ENCODE measurements around the gene RASA4.
"Not testable (repeated sequence)": the region's sequence is repeated elsewhere in the genome, so short reads cannot be mapped to it uniquely, and the experiment has no call there.

The RASA4 gene

GRCh38 chr7:102616507-102617125 is at the start of gene RASA4:
TSS of gene RASA4 (minus strand) at chr7:102616756. CDS start at chr7:102616689, 67 bp downstream.
- peak; percentile 7 for DNase-seq (ENCODE audit: low read depth, low spot score)

GRCh38 chr7:102664765-102665164 is 48.2 kb upstream of the RASA4 start:
- not testable (repeated sequence) for DNase-seq (ENCODE audit: low read depth, low spot score)

GRCh38 chr7:102649924-102650323 is 33.4 kb upstream of the RASA4 start, which contains the start of gene SPDYE2B:
TSS of gene SPDYE2B (plus strand) at chr7:102650319. CDS start at chr7:102652349, 2,030 bp downstream.
- not testable (repeated sequence) for DNase-seq (ENCODE audit: low read depth, low spot score)

- DNase-seq (ENCODE audit: low read depth, low spot score), result not testable (repeated sequence)
Observed at GRCh38 chr7:102647813-102648212, 31.3 kb upstream of the RASA4 start.

- not testable (repeated sequence) for DNase-seq (ENCODE audit: low read depth, low spot score)
Observed at GRCh38 chr7:102643404-102643803, 26.8 kb upstream of the RASA4 start.

GRCh38 chr7:102642691-102643090 is 26.1 kb upstream of the RASA4 start, which contains the start of gene UPK3BL1:
TSS of gene UPK3BL1 (minus strand) at chr7:102642791. CDS start at chr7:102642741, 50 bp downstream.
- DNase-seq (ENCODE audit: low read depth, low spot score), result not testable (repeated sequence)

- DNase-seq (ENCODE audit: low read depth, low spot score), result not testable (repeated sequence)
Observed at GRCh38 chr7:102638848-102639247, 22.3 kb upstream of the RASA4 start.

GRCh38 chr7:102636956-102637355 is 20.4 kb upstream of the RASA4 start:
- DNase-seq (ENCODE audit: low read depth, low spot score), result not testable (repeated sequence)

GRCh38 chr7:102635354-102635753 is 18.8 kb upstream of the RASA4 start:
- not testable (repeated sequence) for DNase-seq (ENCODE audit: low read depth, low spot score)

- DNase-seq (ENCODE audit: low read depth, low spot score), result not testable (repeated sequence)
Observed at GRCh38 chr7:102634299-102634698, 17.7 kb upstream of the RASA4 start.

- not testable (repeated sequence) for DNase-seq (ENCODE audit: low read depth, low spot score)
Observed at GRCh38 chr7:102630622-102631021, 14.1 kb upstream of the RASA4 start.

- DNase-seq (ENCODE audit: low read depth, low spot score), result not testable (repeated sequence)
Observed at GRCh38 chr7:102627271-102627904, 10.8 kb upstream of the RASA4 start.

GRCh38 chr7:102618122-102618521 is 1.6 kb upstream of the RASA4 start:
- DNase-seq (ENCODE audit: low read depth, low spot score), result not testable (repeated sequence)

- not testable (repeated sequence) for DNase-seq (ENCODE audit: low read depth, low spot score)
Observed at GRCh38 chr7:102615930-102616329, 626 bp downstream of the RASA4 start.

GRCh38 chr7:102614873-102615272 is 1.7 kb downstream of the RASA4 start:
- not testable (repeated sequence) for DNase-seq (ENCODE audit: low read depth, low spot score)

- not testable (repeated sequence) for DNase-seq (ENCODE audit: low read depth, low spot score)
Observed at GRCh38 chr7:102614346-102614697, 2.2 kb downstream of the RASA4 start.

- DNase-seq (ENCODE audit: low read depth, low spot score), result not testable (repeated sequence)
Observed at GRCh38 chr7:102613575-102614345, 2.8 kb downstream of the RASA4 start.

GRCh38 chr7:102611675-102612325 is 4.8 kb downstream of the RASA4 start:
- peak; percentile 42 for DNase-seq (ENCODE audit: low read depth, low spot score)

GRCh38 chr7:102611013-102611674 is 5.4 kb downstream of the RASA4 start:
- not testable (repeated sequence) for DNase-seq (ENCODE audit: low read depth, low spot score)

GRCh38 chr7:102610441-102610840 is 6.1 kb downstream of the RASA4 start:
- not testable (repeated sequence) for DNase-seq (ENCODE audit: low read depth, low spot score)

GRCh38 chr7:102609734-102610133 is 6.8 kb downstream of the RASA4 start:
- DNase-seq (ENCODE audit: low read depth, low spot score), result not testable (repeated sequence)

Data from astrocyte of the hippocampus (primary cell).